Bronchus fibroblast of lung (primary cell): Measurements from ENCODE around the gene S100A2. TPM values are rescaled to one million over a fixed set of nuclear protein-coding genes. Genes with fewer than 3 reads are reported as not detected.

Experiments used
- total RNA-seq: library from RNA; depleted of rRNA; stranded (reverse); fragments of >200 nt; gene quantifications from 2 replicates; pipeline ENCODE4 v1.2.3, GENCODE V29; 2015

S100A2 gene
- 4.5 and 10.8 TPM in 2 replicates for total RNA-seq

DNA sequence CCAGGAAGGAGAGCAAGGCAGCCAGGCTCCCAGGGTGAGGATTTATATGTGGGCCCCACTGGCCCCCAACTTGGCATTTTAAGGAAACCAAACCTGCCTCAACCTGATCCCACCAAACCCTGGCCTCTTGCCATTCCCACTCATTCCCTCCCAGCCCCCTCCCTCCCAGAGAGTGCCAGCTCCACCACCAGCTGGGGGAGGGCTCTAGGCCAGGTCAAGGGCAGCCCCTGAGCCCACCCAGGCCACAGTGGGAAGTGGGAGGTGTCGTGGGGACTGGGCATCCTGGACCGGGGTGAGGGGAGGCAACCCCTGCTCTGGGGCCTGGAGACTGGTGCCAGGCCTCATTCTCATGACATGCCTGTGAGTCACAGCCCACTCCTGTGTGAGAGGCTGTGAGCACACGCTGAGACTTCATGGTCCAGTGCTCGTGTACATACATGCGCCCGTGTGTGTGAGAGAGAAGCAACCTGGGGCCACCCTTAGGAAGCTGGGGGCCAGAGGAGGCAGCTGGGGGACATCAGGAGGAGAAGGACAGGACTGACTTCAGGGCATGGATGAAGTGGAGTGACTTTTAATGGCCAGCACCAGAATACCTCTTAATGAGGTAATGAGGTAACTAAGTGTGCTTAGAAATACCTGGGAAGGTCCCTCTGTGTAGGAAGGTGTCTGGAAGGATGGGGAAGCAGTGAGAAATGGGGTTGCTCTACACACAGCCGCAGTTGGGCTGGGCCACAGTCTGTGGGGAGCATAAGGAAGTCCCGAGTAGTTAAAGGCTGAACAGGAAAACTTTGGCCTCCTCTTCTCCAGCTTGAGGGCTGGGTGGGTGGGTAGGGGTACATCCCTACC, at the start of gene S100A2:
Gene S100A2 (minus strand): TSS at position 316 of the 846 bp plus-strand sequence. CDS start 1,967 bp downstream, outside the sequence.

DNA sequence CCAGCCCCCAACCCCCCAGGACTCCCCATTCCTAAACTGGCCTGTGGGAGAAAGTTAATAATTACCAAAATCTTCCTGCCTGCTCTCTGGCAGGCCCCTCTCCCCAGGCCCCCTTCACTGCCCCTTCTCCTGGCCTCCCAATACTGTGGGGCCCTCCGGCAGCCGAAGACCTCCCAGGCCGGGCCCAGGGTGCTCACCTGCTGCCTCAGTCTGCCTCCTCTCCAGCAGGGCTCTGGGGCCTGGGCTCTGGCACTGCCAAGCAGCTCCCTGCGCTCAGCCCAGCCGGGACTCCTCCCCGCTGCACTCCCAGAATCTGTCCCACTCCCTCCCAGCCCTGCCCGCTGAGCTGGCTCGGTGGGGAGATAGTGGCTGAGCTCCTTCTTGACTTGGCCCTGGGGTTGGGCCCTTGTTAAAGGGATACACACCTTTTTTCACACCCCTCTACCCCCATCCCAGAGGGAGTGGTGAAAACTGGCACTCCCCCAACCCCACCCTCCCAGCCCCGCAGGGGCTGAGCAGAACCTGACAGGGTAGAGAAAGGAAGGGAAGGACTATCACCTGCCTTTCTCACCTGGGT, 47.2 kb upstream of the S100A2 start, which contains the start of gene S100A16:
Gene S100A16 (minus strand): TSS at position 383 of the 577 bp plus-strand sequence. CDS start 4,986 bp downstream, outside the sequence.

DNA sequence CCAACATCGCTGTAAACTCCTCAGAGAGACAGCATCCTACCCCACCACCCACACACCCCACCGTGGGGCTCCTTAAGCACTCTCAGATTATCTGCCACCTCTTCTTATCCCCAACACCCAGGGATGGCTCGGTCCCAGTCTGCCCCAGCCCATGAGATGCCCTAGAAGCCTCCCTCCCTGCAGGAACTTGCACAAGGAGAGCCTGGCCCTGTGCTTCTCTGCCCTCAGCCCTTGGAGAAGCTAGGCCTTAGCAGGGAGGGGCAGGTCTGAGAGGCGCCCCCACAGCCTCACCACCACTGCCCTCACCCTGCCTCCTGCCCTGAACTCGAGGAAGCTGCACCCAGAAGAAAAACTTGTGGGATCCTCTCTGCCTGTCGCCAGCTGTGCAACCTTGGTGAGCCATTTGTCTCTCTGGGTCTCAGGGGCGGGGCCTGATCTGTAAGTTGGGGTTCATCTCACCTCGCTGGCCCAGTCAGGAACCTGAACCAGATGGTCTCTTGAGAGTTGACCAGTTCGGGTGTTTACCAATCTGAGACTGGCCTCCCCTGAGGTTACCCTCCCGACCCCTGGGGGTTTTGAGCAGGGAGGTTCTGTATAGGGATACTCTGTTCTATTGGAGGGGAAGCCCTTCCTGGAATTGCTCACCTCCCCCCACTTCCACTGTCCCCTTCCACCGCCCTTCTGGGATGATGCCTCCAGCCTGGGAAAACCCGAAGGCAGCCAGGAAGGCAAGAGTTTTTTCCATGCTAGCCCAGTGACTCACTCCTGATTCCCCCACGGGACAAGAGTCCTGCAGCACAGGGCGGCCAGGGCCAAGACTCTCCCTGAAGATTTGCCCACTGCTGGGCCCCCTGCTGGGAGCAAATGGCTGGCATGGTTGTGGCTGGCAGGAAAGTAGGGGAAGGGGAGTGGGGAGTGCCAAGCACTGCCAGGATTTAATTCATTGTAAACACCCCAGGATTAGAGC, 16.6 kb downstream of the S100A2 start, which contains the start of gene S100A3:
Gene S100A3 (minus strand): TSS at position 537 of the 967 bp plus-strand sequence. CDS start 773 bp downstream, outside the sequence.

DNA sequence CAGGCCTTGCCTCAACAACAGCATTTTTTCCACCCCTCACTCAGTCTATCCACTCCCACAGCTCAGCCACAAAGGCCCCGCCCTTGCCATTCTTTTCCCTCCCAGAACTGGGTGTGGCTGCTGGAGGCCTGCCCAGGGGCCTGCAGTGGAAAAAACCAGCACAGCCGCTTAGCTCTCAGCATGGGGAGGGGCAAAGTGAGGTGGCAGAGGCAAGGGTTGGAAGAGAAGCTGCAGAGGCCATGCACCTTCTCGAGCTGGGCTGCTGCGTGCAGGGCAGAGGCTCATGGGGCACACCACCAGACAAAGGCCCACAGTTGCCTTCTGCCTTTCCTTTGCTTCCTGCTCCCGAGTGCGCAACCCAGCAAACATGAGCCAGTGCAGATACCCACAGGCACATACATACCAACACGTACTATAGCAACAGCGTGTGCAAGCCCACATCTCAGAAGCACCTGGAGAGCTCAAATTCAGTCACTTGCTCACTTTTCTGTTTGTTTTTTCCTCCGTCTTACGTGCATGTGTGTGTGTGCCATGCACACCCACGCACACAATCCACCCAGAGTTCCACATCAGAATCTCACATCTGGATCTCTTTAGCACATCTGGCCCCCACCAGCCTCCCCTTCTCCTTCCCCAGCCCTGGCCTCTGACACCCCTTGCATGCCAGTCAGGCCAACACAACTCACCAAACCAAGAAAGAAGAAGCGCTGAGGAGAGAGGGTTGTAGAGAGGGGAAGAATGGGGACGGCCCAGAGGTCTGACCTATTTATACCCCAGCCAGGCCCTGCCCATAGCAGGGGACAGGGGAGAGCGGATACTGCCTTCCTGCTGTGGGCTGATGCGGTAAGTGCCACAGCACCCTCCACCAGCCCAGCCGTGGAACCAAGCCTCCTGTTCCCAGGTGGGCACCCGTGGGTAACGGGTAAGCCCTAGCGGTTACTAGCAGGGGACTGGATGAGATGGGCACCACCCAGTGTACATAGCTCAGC, 20.3 kb downstream of the S100A2 start, which contains the start of gene S100A4:
Gene S100A4 (minus strand): TSS at position 740 of the 989 bp plus-strand sequence. CDS start 1,012 bp downstream, outside the sequence.

DNA sequence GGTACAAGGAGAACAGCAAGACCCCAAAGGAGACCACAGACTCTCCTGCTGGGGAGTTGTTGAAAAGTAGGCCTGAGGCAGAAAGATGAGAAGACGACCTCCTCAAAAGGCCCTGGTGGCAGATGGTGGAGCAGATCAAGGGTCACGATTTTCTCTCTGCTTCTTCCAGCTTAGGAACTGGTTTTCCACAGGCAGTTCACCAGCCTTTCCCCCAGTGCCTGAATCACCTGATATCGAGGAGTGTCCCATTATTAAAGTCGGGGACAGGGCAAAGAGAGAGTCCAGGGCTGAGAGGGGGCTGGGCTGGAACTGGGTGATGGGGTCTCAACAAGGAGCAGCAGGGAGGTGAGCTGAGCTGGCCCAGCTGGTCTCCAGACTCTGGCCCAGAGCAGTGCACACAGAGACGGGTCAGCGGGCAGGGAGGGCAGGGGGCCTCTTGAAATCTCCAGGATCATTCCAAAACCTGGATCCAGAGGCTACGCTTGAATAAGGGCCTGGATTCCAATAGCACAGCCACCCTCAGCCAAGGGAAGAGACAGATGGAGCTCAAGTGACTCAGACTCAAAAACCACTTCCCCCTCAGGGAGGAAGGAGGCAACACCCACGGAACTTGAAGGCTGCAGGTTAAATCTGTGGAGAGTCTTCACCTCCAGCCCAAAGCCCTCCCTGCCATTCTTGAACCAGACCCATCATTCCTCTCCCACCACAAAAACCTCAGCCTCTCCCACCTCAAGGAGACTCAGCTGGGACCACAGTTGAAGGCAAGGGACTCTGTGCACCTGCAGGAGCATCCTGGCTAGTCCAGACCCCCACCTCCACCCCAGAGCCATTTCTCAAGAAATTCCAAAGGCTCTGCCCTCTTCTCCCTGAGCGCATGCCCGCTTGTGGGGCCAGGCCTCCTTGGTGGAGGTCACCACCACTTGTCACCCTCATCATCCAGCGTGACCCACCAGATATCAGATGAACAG, 25.0 kb downstream of the S100A2 start, which contains the start of gene S100A5:
Gene S100A5 (minus strand): TSS at position 541 of the 968 bp plus-strand sequence. CDS start 743 bp downstream, outside the sequence.

DNA sequence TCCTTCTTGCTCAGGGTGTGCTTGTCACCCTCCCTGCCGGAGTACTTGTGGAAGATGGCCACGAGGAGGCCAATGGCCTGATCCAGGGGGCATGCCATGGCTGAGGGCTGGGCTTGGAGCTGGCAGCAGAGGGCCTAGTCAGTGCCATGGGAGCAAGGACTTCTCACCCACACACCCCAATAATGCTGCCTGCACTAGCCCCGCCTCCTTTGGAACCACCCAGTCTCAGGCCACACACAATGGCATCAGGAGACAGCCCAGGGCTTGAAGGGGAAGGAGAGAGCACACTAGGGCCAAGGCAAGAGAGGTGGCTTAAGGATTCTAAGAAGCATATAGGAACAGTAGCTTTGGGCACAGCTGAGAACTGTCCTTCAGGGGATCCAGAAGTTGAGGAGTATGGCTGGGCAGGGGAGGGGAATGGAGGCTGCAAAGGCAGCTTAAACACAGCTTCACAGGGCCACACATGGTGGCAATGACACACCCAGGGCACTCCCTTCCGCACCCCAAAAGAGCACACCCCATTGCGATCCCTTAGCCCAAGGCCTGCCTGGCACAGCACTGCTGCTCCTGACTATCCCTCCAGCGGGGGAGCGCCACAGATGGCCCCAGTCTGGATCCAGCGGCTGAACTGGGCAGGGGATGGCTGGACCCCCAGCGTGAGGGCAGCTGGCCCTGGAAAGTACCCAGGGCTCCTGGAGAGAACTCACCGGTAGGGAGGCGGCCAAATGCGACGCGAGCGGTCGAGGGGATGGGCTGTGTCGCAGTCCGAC, 30.2 kb downstream of the S100A2 start, which contains the start of gene S100A6:
Gene S100A6 (minus strand): TSS at position 750 of the 770 bp plus-strand sequence. CDS start 652 bp downstream, at position 98.

Other genes with a start within 250 kb of the S100A2 start
- not detected in 2 replicates for gene PGLYRP4, start 217.0 kb downstream of the S100A2 start, total RNA-seq
- gene S100A9, start 208.0 kb downstream of the S100A2 start, total RNA-seq: not detected in 2 replicates
- not detected in 2 replicates for gene S100A12, start 190.2 kb downstream of the S100A2 start, total RNA-seq
- not detected in 2 replicates for gene S100A8, start 174.8 kb downstream of the S100A2 start, total RNA-seq
- not detected in 2 replicates for gene S100A7A, start 149.3 kb downstream of the S100A2 start, total RNA-seq
- gene S100A7, start 105.2 kb downstream of the S100A2 start, total RNA-seq: not detected in 2 replicates
- gene S100A6, start 29.9 kb downstream of the S100A2 start, total RNA-seq: 1,607 and 1,644 TPM in 2 replicates
- gene S100A5, start 24.9 kb downstream of the S100A2 start, total RNA-seq: 1.3 TPM in 1 of 2 replicates, not detected in the other
- gene S100A4, start 20.0 kb downstream of the S100A2 start, total RNA-seq: 108 and 141 TPM in 2 replicates
- gene S100A3, start 16.6 kb downstream of the S100A2 start, total RNA-seq: 11.6 and 12.1 TPM in 2 replicates
- 386 and 391 TPM in 2 replicates for gene S100A16, start 47.3 kb upstream of the S100A2 start, total RNA-seq
- 0.34 TPM in 1 of 2 replicates, not detected in the other for gene S100A14, start 50.5 kb upstream of the S100A2 start, total RNA-seq
- 170 and 175 TPM in 2 replicates for gene S100A13, start 61.7 kb upstream of the S100A2 start, total RNA-seq
- gene S100A1, start 62.6 kb upstream of the S100A2 start, total RNA-seq: 0.15 TPM in 1 of 2 replicates, not detected in the other
- 40.5 and 43.7 TPM in 2 replicates for gene CHTOP, start 68.2 kb upstream of the S100A2 start, total RNA-seq
- gene SNAPIN, start 92.9 kb upstream of the S100A2 start, total RNA-seq: 68.4 and 72.1 TPM in 2 replicates
- gene ILF2, start 105.1 kb upstream of the S100A2 start, total RNA-seq: 271 and 295 TPM in 2 replicates
- gene NPR1, start 112.8 kb upstream of the S100A2 start, total RNA-seq: under 0.01 and 0.15 TPM in 2 replicates
- 24.9 and 25.0 TPM in 2 replicates for gene INTS3, start 162.2 kb upstream of the S100A2 start, total RNA-seq
- 6.2 and 10.1 TPM in 2 replicates for gene SLC27A3, start 209.6 kb upstream of the S100A2 start, total RNA-seq